Activated B cell treated with CpG ODN at 0.5 μM for 24 hours (primary cell): Measurements from ENCODE around the gene NANS. TPM values are rescaled to one million over a fixed set of nuclear protein-coding genes. Genes with fewer than 3 reads are reported as not detected.

ENCODE experiments used
- ATAC-seq: fragments of 200-7000 bp; cut with Tn5 transposase; one replicate; pipeline ENCODE4 v1.10.0; 2021; ENCODE audit warnings: low read depth, mild to moderate bottlenecking, moderate library complexity
- CTCF ChIA-PET: fragments of 350-600 bp; sonication (Branson Sonifier 250); formaldehyde crosslinking; loops from one replicate; lab custom pipeline; 2021; ENCODE audit warnings: antibody characterized with exemption; lab: Charles Lee
- POLR2A ChIA-PET: fragments of 350-600 bp; sonication (Branson Sonifier 250); formaldehyde crosslinking; loops from one replicate; lab custom pipeline; 2021; ENCODE audit warnings: antibody characterized with exemption; lab: Charles Lee
- DNase-seq: peaks from one replicate; pipeline ENCODE4 v3.0.0; 2022
- H3K27ac Mint-ChIP-seq: one replicate; pipeline ENCODE4 v1.8.0; 2020; ENCODE audit warnings: mixed read lengths
- H3K27me3 Mint-ChIP-seq: one replicate; pipeline ENCODE4 v1.8.0; 2021; ENCODE audit warnings: mixed read lengths
- H3K36me3 Mint-ChIP-seq: one replicate; pipeline ENCODE4 v1.8.0; 2021; ENCODE audit warnings: low read depth, mixed read lengths
- H3K4me1 Mint-ChIP-seq: one replicate; pipeline ENCODE4 v1.8.0; 2021; ENCODE audit warnings: mixed read lengths
- H3K4me3 Mint-ChIP-seq: one replicate; pipeline ENCODE4 v1.8.0; 2020; ENCODE audit warnings: mild to moderate bottlenecking, mixed read lengths
- H3K9me3 Mint-ChIP-seq: one replicate; pipeline ENCODE4 v1.8.0; 2020; ENCODE audit warnings: mixed read lengths
- intact Hi-C: fragments of 100-400 bp; cut with micrococcal nuclease; formaldehyde crosslinking; loops from one replicate; pipeline ENCODE4 v1.15.1; 2024
- total RNA-seq: library from RNA; stranded (reverse); gene quantifications from 2 replicates; pipeline ENCODE4 v1.2.3, GENCODE V29; 2022
- TF ChIP-seq, protein P1 (sequence below): fragments of 200-600 bp; IDR thresholded peaks from one replicate; pipeline ENCODE4 v1.8.0; 2022; ENCODE audit warnings: antibody characterized with exemption, mild to moderate bottlenecking

The NANS gene
- total RNA-seq, 1 donor from 2014 or later, result 21.8 TPM

DNA sequence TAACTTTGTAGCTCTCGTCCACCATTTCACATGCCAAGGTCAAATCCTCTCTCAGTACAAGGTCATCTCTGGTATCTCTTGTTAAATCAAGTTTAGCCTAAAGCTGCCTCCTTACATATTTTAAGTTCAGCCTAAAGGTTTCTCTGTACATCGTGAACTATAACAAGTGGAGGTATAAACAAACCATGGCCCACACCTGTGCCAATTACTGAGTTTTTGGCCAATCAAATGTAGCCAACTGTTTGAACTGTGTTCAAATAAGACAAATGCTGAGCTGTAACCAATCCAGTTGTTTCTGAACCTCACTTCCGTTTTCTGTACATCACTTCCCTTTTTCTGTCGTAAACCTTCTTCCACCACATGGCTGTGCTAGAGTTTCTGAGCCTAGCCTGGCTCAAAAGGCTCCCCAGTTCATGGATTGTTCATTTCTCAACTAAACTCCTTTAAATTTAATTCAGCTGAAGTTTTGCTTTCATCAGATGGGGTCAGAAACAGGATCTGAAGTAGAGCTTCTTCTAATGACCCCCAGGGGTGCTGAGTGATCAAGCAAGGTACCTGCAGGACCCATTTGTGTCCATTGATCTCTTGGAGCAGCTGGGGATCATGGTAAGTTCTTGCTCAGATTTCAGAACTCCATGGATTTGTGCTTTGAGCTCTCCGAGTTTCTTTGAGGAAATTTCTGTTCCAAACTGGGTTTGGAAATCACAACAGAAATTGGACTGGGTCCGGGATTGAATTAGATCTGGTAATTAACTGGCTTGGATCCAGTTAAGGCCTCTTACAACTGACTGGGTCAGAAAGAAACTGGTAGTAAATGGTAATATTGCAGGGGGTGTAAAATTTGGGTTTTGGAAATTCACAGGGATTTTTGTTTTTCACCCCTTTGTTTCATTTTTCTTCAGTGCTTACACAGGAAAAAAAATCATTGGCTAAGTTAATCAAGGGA is 11.0 kb upstream of the NANS start:
- H3K36me3 Mint-ChIP-seq, result peaks cover 23% of the 10 kb centered on the region
- H3K4me1 Mint-ChIP-seq, result peaks cover 53% of the 10 kb centered on the region
- TF ChIP-seq, protein P1, sequence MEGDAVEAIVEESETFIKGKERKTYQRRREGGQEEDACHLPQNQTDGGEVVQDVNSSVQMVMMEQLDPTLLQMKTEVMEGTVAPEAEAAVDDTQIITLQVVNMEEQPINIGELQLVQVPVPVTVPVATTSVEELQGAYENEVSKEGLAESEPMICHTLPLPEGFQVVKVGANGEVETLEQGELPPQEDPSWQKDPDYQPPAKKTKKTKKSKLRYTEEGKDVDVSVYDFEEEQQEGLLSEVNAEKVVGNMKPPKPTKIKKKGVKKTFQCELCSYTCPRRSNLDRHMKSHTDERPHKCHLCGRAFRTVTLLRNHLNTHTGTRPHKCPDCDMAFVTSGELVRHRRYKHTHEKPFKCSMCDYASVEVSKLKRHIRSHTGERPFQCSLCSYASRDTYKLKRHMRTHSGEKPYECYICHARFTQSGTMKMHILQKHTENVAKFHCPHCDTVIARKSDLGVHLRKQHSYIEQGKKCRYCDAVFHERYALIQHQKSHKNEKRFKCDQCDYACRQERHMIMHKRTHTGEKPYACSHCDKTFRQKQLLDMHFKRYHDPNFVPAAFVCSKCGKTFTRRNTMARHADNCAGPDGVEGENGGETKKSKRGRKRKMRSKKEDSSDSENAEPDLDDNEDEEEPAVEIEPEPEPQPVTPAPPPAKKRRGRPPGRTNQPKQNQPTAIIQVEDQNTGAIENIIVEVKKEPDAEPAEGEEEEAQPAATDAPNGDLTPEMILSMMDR, result no peak
- peak overlapping the region; percentile 84 for H3K27ac Mint-ChIP-seq
- DNase-seq (no peak), ATAC-seq (peak; percentile 87)
- peak overlapping the region; percentile 83 for H3K4me3 Mint-ChIP-seq
- ChIA-PET POLR2A (interaction anchor here (0.6 to 5.1 kb wide), 12 partner anchors 8 to 411 kb away, joined by 3 to 38 read pairs (median 4); partner anchors contain the start of genes ANP32B, NANS, TBC1D2 and TRMO), CTCF (interaction anchor here (0.8 to 2.1 kb wide), 5 partner anchors 11 to 218 kb away, joined by 3 to 7 read pairs (median 4); partner anchors contain the start of gene NANS)
- peaks cover 7% of the 10 kb centered on the region for H3K9me3 Mint-ChIP-seq
- intact Hi-C loops, result loop anchor here (1.0 kb wide), 5 partner anchors 11 to 210 kb away; partner anchors contain the start of genes ANP32B, NANS and TBC1D2
- H3K27me3 Mint-ChIP-seq, result peaks cover under 1% of the 10 kb centered on the region

DNA sequence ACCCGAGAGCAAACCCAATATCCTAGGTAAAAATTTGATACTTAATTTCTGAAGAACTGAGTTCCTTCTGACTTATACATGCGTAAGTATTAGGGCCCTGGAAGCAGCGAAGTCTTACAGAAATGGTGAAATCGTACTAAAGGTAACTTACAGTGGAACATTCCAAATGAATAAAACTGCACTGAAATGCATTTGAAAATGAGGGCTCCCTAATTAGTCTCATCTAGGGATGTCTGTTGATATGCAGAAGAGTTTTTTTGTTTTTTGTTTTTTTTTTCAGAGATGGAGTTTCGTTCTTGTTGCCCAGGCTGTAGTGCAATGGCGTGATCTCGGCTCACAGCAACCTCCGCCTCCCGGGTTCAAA is 10.4 kb upstream of the NANS start:
- TF ChIP-seq, protein P1, result no peak
- Mint-ChIP-seq H3K27ac (no peak overlapping the region), H3K4me1 (peaks cover 50% of the 10 kb centered on the region), H3K36me3 (peaks cover 23% of the 10 kb centered on the region), H3K9me3 (peaks cover 7% of the 10 kb centered on the region), H3K4me3 (peak overlapping the region; percentile 83), H3K27me3 (no peaks in the 10 kb centered on the region)
- DNase-seq (no peak), ATAC-seq (no peak)
- intact Hi-C loops, result no loop called here
- POLR2A ChIA-PET, result interaction anchor here (0.8 to 5.1 kb wide), 8 partner anchors 9 to 210 kb away, joined by 3 to 38 read pairs (median 7); partner anchors contain the start of genes ANP32B, NANS, TBC1D2 and TRMO
- CTCF ChIA-PET, result interaction anchor here (1.0 to 2.1 kb wide), 2 partner anchors 10 to 11 kb away, joined by 4 to 7 read pairs; partner anchors contain the start of gene NANS

DNA sequence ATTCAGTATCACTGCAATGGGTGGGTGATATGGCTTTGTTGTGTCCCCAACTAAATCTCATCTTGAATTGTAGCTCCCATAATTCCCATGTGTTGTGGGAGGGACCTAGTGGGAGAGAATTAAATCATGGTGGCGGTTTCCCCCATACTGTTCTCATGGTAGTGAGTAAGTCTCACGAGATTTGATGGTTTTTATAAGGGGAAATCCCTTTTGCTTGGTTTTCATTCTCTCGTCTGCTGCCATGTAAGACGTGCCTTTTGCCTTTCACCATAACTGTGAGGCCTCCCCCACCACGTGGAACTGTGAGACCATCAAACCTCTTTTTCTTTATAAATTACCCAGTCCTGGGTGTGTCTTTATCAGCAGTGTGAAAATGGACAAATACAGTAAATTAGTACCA is 9.5 kb upstream of the NANS start:
- intact Hi-C loops, result no loop called here
- H3K9me3 Mint-ChIP-seq, result peaks cover 7% of the 10 kb centered on the region
- peaks cover 23% of the 10 kb centered on the region for H3K36me3 Mint-ChIP-seq
- ATAC-seq (no peak), DNase-seq (no peak)
- ChIA-PET CTCF (no interaction called here), POLR2A (interaction anchor here (1.0 to 5.1 kb wide), 4 partner anchors 10 to 63 kb away, joined by 4 to 38 read pairs (median 16); partner anchors contain the start of genes ANP32B and NANS)
- H3K27me3 Mint-ChIP-seq, result no peaks in the 10 kb centered on the region
- TF ChIP-seq, protein P1, result no peak
- H3K27ac Mint-ChIP-seq, result no peak overlapping the region
- H3K4me3 Mint-ChIP-seq, result peak overlapping the region; percentile 35
- peaks cover 50% of the 10 kb centered on the region for H3K4me1 Mint-ChIP-seq

DNA sequence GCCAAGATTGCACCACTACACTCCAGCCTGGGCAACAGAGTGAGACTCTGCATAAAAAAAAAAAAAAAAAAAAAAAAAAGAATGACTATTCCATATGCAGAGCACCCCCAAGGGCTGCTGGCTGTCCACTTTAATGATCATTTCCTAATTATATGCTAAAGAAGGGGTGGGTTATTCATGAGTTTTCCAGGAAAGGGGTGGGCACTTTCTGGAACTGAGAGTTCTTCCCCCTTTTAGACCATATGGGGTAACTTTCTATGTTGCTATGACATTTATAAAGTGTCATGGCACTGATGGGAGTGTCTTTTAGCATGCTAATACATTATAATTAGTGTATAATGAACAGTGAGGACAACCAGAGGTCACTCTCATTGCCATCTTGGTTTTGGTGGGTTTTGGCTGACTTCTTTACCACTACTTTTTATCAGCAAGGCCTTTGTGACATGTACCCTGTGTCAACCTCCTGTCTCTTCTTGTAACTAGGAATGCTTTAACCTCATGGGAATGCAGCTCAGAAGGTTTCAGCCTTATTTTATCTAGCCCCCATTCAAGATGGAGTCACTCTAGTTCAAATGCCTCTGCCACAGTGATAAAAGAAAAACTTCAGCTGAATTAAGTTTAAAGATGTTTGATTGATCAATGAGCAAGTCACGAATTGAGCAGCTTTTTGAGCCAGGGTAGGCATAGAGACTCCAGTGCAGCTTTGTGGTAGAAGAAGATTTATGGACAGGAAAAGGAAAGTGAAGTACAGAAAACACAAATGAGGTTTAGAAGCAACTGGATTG is 7.1 kb upstream of the NANS start:
- DNase-seq, result no peak
- intact Hi-C loops, result no loop called here

More for the DNA sequence above, 7.1 kb upstream of the NANS start:
- no peak overlapping the region for H3K4me3 Mint-ChIP-seq
- H3K27ac Mint-ChIP-seq, result no peak overlapping the region
- POLR2A ChIA-PET, result no interaction called here
- CTCF ChIA-PET, result no interaction called here
- H3K4me1 Mint-ChIP-seq, result peaks cover 33% of the 10 kb centered on the region
- no peak for ATAC-seq
- H3K27me3 Mint-ChIP-seq, result no peaks in the 10 kb centered on the region
- H3K9me3 Mint-ChIP-seq, result peaks cover 7% of the 10 kb centered on the region
- H3K36me3 Mint-ChIP-seq, result peaks cover 26% of the 10 kb centered on the region
- TF ChIP-seq, protein P1, result no peak
